GM21576 (cell line): Measurements from ENCODE around the gene ACER3.
A peak's percentile ranks its signal among the peaks of the same experiment; 100 is the strongest.

Experiments used
- ATAC-seq: cut with Tn5 transposase; IDR thresholded peaks from one replicate; pipeline ENCODE4 v1.9.1; 2021; ENCODE audit warnings: mild to moderate bottlenecking, moderate library complexity; ENCODE audit not compliant: unreplicated experiment

Gene ACER3

GRCh38 chr11:76919467-76919866, 58.7 kb downstream of the ACER3 start:
- no peak for ATAC-seq

DNA sequence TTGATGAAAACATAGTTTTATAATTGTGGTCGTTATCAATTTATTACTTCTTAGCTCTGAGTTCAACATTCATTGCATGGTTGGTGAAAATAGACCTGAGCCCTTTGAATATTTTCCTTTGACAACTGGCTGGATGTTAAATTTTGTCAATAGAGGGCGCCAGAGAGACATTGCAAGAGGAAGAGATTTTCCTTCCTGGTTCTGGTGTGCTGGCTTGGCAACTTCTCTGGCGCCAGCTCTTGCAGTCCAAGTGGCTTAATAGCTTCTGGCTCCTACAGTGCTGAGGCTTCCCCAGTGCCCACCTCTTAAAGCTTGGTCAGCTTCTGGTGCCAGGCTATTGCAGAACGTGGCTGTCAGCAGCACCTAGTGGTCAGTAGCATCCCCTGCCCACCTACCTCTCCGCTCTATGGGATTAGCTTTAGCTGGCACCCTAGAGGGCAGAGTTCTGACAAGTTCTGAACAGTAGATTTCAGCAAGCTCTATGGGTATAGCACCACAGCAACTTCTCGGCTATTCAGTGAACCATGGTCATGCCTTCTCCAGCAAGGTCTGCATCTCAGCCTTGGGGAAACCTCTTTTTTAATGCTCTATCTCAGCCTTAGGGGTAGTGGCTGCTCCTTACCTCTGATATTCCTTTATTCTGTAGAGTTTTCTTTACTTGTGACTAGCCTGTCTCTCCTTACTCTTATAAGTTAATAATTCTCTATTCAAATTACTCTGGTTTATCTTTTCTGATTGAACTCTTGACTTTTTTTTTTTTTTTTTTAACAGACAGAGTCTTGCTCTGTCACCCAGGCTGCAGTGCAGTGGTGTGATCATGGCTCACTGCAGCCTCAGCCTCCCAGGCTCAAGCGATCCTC, 59.4 kb downstream of the ACER3 start:
- ATAC-seq = peak; percentile 62

- ATAC-seq = no peak
These were observed 66.4 kb downstream of the ACER3 start for GRCh38 chr11:76927160-76927559.

DNA sequence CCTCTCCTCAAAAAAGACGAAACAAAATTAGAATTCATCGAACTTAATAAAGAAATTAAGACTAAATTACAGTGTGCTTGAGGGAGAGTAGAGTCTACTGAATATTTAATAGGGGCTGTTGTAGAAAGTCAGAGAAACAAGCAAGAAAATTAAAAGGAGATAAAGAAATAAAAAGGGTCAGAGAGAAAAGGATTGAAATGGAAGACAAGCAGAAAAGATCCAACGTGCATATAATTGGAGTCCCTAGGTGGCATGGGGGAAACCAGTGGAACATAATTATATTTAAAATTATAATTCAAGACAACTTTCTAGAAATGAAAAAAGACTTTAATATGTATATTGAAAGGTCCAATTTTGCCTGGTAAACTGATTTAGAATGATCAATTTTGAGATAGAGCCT, 74.3 kb downstream of the ACER3 start:
- ATAC-seq = no peak

DNA sequence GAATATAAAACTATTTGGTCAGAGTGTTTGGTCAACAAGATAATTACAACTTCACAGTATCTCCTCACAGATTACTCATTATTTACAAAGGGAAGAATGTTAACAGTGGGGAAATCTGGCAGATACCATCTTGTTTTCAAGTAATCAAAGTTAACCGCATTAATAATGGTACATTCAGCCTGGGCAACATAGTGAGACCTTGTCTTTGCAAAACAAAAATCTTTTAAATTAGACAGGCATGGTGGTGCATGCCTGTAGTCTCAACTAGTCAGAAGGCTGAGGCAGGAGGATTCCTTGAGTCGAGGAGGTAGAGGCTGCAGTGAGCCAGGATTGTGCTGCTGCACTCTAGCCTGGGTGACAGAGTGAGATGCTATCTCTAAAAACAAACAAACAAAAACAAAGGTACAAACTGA, 78.5 kb downstream of the ACER3 start:
- no peak for ATAC-seq

DNA sequence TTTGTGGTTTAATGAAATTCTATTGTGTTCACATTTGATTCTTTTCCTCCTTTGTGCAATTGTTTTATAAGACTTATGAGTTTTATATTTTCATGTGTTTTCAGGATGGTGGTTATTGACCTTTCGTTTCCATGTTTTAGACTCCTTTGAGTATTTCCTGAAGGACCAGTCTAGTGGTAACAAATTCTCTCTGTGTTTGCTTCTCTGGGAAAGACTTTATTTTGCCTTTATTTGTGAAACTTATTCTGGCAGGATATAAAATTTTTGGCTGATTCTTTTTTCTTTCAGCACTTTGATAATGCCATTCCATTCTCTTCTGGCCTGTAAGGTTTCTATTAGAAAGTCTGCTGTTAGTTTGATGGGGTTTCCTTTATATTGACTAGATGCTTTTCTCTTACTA, 83.5 kb downstream of the ACER3 start:
- ATAC-seq = no peak

- ATAC-seq = no peak
These were observed 85.5 kb downstream of the ACER3 start for GRCh38 chr11:76946223-76946622.

GRCh38 chr11:76947190-76947589, 86.5 kb downstream of the ACER3 start:
- no peak for ATAC-seq

DNA sequence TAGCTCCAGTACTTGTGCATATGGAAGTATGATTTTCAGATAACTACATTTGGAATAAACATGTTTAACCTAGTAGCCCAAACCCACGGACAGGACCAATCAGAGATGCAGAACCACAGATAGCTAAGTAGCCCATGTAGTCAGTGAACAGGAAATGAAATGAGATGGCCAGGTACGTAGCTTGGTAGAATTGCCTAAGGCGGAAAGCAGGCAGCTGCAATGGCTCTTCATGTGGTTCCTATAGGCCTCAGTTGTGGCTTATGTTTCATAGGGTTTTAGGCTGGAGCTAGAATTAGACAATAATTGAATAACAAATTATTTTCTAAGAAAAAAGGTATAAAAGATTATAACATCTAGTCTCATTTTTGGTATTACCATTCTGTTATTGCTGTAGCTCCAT, 87.1 kb downstream of the ACER3 start:
- ATAC-seq = no peak

DNA sequence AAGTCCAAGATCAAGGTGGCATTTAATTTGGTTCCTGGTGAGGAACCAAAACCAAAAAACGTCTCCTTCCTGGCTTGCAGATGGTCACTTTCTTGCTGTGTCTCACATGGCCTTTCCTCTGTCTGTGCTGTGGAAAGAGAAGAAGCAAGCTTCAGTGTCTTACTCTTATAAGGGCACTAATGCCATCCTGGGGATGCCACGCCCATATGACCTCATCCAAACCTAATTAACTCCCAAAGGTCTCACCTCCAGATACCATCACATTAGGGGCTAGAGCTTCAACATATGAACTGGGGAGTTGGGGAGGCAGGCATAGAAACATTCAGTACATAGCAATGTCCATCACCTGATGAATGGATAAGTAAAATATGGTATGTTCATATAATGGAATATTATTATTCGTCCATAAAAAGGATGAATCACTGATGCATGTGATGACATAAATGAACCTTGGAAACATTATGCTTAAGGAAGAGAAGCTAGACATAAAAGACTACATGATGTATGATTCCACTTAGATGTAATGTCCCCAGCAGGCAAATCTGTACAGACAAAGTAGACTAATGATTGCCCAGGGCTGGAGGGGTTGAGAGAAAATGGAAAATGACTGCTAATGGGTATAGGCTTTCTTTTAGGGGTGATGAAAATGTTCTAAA, 94.9 kb downstream of the ACER3 start:
- no peak for ATAC-seq

GRCh38 chr11:76962583-76963416, 102.1 kb downstream of the ACER3 start:
- peak; percentile 87 for ATAC-seq

DNA sequence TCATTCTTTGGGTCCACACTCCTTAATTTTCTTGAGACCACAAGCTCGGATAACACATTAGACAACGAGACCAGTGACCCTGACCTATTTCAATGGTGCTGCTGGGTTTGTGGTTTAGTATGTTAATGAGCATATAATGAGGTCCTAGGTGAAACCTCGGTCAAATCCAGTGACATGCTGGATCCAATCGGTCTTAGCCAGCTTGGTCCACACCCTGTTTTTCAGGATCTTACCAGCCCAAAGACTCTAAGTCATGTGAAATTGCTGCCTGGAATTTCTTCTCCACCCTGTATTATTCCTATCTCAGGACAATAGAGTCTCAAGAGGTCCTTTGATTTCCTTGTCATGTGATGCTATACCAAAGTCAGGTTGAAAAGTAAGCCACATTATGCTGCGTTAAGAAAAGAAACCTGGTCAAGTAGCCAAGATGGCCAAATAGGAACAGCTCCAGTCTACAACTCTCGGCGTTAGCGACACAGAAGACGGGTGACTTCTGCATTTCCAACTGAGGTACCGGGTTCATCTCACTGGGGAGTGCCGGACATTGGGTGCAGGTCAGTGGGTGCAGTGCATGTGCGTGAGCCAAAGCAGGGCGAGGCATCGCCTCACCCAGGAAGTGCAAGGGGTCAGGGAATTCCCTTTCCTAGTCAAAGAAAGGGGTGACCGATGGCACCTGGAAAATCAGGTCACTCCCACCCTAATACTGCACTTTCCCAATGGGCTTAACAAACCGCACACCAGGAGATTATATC, 102.9 kb downstream of the ACER3 start:
- ATAC-seq = peak; percentile 34

- ATAC-seq = no peak
These were observed 111.3 kb downstream of the ACER3 start for GRCh38 chr11:76972051-76972450.

DNA sequence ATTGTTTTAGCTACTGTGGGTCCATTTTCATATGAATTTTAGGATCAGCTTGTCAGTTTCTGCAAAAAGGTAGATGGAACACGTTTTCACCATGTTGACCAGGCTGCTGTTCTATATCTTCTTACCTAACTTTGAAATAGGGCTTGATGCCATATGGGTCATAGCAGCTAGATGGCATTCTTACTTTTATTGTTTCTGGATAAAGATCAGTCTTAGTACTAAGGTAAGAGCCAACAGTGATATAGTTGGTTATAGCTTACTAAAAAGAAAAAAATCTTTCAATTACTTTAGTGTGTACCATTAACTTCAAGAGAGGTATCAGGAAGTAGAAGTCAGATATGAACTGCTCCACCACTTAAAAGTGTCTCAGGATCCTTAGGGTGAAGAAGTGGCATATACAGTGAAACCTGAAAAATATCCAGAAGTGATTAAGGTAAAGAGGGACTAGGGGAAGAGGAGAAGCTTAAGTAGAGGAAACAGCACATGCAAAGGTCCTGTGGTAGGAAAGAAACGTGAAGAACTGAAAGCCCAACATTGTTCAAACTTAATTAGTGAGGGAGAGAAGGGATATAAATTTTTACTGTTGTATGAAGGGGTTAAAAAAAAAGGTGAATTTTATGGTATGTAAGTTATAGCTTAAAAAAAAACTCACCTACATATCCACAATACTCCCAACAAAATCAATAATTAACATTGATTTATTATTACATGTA, 113.6 kb downstream of the ACER3 start:
- ATAC-seq = no peak

DNA sequence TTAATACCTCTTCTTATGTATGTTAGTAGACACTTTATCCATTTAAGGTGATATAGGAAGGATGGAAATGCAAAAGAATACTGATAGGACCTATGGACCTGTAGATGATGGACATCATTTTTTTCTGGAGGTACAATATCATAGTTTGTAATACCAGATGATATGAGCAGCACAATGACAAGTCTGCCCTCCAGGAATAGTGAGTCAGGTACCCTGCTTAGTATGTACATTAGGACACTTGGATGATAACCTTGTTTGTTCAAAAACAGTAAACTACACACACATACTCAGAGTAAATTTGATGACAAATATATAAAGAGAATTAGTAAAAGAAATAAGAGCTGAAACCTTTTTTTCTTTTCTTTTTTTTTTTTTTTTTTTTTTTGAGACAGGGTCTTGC, 114.8 kb downstream of the ACER3 start:
- ATAC-seq = no peak

DNA sequence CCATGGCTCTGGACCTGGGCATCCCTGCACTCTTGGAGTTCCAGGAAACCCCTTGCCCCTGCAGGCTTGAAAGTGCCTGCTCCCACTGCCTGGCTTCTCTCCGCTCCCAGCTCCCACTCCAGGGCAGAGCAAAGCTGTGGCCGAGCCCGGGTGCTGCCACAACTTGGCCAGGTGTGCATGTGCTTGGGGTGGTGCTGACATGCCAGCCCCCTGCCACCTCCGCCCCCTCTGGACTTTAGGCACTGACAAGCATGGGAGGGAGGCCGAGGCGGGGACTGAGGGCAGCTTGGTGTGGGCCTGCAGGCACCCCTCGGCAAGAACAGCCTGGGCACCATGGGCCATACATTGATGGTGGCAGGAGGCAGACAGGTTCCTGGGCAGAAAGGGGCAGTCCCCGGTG, 117.1 kb downstream of the ACER3 start:
- ATAC-seq = no peak

DNA sequence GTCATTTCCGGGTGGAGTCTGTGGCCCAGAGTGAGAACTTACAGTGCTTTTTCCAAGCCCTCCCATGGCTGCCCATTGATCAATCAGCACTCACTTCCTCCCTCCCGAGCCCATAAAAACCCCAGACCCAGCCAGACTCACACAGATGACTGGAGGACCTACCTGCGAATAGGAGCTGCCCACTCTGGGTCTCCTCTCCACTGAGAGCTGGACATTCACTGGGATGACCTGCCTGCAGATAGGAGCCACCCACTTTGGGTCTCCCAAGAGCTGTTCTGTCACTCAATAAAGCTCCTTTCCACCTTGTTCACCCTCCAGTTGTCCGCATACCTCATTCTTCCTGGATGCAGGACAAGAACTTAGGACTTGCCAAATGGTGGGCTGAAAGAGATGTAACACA, 117.5 kb downstream of the ACER3 start:
- ATAC-seq = no peak

- no peak for ATAC-seq
These were observed 118.1 kb downstream of the ACER3 start for GRCh38 chr11:76978818-76979217.

- ATAC-seq = no peak
These were observed 119.5 kb downstream of the ACER3 start for GRCh38 chr11:76980196-76980595.

GRCh38 chr11:76984743-76985142, 124.0 kb downstream of the ACER3 start:
- ATAC-seq = no peak
